Measurements from ENCODE around the gene DNAH14.

- TF ChIP-seq TCF12 (IDR thresholded peaks at IDR 0.05; ENCODE audit: low read depth) (no peak), CEBPB (IDR thresholded peaks at IDR 0.05) (no peak), MAX (IDR thresholded peaks at IDR 0.05) (no peak), TEAD4 (IDR thresholded peaks at IDR 0.05) (no peak), EP300 (IDR thresholded peaks at IDR 0.05; ENCODE audit: borderline replicate concordance) (no peak), EGR1 (IDR thresholded peaks at IDR 0.05) (no peak), YY1 (IDR thresholded peaks at IDR 0.05; ENCODE audit: low read depth) (no peak), REST (IDR thresholded peaks at IDR 0.05; ENCODE audit: low read depth) (no peak), NFIC (IDR thresholded peaks at IDR 0.05) (no peak), CREB1 (IDR thresholded peaks at IDR 0.05; ENCODE audit: low read depth) (no peak)
These were observed 414.1 kb downstream of the DNAH14 start for GRCh38 chr1:225343618-225344017.

Data from Ishikawa (cell line).